Pancreas (tissue), 10 donors: ENCODE data around the gene FRMD5. TPM values are rescaled to one million over a fixed set of nuclear protein-coding genes. Genes with fewer than 3 reads are reported as not detected.

Source experiments
- ATAC-seq, 4 donors: fragments of 200-7000 bp; cut with Tn5 transposase; one replicate each; pipeline versions ENCODE4 v1.8.0 to v1.9.1; 2020; ENCODE audit warnings: mild to moderate bottlenecking in 4 of 4, moderate library complexity in 4 of 4
- DNase-seq, 6 donors: peaks; one replicate each; pipeline ENCODE4 v3.0.0-alpha.2; 2020
- FAIRE-seq: peaks from 2 replicates; lab custom pipeline; 2012; peaks lifted over from hg19 to GRCh38; lab: Jason Lieb, UNC
- H3K27ac ChIP-seq, 4 donors: fragments of 200-600 bp; sonication (generic); 1 replicate in 3 of 4; 2 replicates in 1 of 4; pipeline versions ENCODE4 v1.5.0 to v1.8.0; 2020
- H3K27me3 ChIP-seq, 4 donors: fragments of 200-600 bp; one replicate each; pipeline ENCODE4 v1.8.0; 2021
- H3K36me3 ChIP-seq, 3 donors: fragments of 200-600 bp; sonication (generic) in 1 of 3; one replicate each; pipeline versions ENCODE4 v1.5.0 to v1.8.0; 2020 to 2021
- H3K4me1 ChIP-seq, 3 donors: fragments of 200-600 bp; one replicate each; pipeline ENCODE4 v1.8.0; 2021
- H3K4me3 ChIP-seq, 4 donors: fragments of 200-600 bp; sonication (generic) in 2 of 4; one replicate each; pipeline versions ENCODE4 v1.5.0 to v1.8.0; 2020 to 2021
- H3K9me3 ChIP-seq, 4 donors: fragments of 200-600 bp; one replicate each; pipeline ENCODE4 v1.8.0; 2021
- WGBS, 2 donors: extraction: QIAGEN DNeasy Blood & Tissue Kit; methylation state at CpG; one replicate each; pipeline ENCODE4 v1.1.7; 2013; 5-methylcytosine and 5-hydroxymethylcytosine counted together
- intact Hi-C, 3 donors: fragments of 100-400 bp; cut with DNase I; formaldehyde crosslinking; loops; one replicate each; pipeline versions ENCODE4 v1.11.1 to v1.14.2; 2022
- polyA plus RNA-seq, 2 donors: library from polyadenylated mRNA; stranded (reverse); fragments of 200-250 nt; gene quantifications; one replicate each; pipeline ENCODE4 v1.2.3, GENCODE V29; 2013
- total RNA-seq, 6 donors: library from RNA; stranded (reverse); fragmentation: NEBNext Ultra II Directional in 4 of 6; extraction: Animal tissue kit (Norgen Biotek cat#: 25700) in 4 of 6; gene quantifications; one replicate each; pipeline versions ENCODE4 v1.2.1 to v1.2.4, GENCODE V29; 2021 to 2023
- TF ChIP-seq, protein P1 (sequence below), 4 donors: fragments of 200-600 bp; sonication (generic) in 3 of 4; IDR thresholded peaks; one replicate each; pipeline versions ENCODE4 v1.5.0 to v1.8.0; 2021; ENCODE audit warnings: antibody characterized with exemption in 4 of 4
- donor health status: healthy with polysubstance abuse.
- donor health status: DM: no; HTN: no; CAD: no; lungs with moderate emphysema.
- donor health status: DM: no; HTN: no; CAD: no.
- donor health status: control.
- donor health status: control.
- donor health status: Bipolar disorder and iron deficiency.
- donor health status: DM: yes; HTN: yes; CAD: no.
- donor health status: DM: no; HTN: no; CAD: no.
- donor health status: DM: no; HTN: no; CAD: no.
- donor health status: DM: yes; HTN: yes; CAD: no.

FRMD5 gene
- total and polyA plus RNA-seq, 8 donors, result 0.04 to 1.5 (median 0.35) TPM; not detected in 1

DNA sequence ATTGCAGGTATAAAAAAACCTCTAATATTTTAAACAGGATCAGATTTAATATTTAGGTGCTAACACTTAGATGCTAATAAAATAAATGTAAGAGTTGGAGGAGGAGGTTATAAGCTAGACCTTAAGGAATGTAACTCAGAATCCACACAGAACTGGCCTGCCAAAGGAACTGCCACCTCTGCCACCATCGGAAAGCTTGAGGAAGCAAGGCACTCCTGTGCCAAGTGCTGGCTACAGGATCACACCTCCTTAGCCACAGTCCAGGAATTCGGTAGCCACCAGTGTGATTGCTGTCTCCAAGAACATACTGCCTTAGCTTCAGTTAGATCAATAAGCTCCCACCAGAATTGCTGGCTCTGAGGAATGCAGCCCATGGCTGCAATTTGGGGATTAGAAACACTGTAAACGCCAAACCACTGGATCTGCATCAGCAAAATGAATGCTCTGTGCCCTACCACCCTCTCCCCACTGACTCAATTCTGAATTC lies 58.0 kb downstream of the FRMD5 start:
- H3K27ac ChIP-seq, result no peak overlapping the region

DNA sequence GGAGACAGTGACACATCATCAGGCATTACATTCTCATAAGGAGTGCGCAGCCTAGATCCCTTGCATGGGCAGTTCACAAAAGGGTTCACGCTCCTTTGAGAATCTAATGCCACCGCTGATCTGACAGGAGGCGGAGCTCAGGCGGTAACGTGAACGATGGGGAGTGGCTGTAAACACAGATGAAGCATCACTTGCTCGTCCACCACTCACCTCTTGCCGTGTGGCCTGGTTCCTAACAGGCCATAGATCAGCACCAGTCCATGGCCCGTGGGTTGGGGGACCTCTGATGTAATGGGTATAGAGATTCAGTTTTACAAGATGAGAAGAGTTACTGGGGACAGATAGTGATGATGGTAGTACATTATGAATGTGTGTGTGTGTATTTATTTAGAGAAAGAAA lies 63.0 kb downstream of the FRMD5 start:
- Histone ChIP-seq H3K27ac (no peak overlapping the region), H3K9me3 (no peaks in the 10 kb centered on the region), H3K4me3 (no peak overlapping the region), H3K4me1 (no peaks in the 10 kb centered on the region), H3K27me3 (no peaks in the 10 kb centered on the region), H3K36me3 (no peaks in the 10 kb centered on the region)
- TF ChIP-seq, protein P1, sequence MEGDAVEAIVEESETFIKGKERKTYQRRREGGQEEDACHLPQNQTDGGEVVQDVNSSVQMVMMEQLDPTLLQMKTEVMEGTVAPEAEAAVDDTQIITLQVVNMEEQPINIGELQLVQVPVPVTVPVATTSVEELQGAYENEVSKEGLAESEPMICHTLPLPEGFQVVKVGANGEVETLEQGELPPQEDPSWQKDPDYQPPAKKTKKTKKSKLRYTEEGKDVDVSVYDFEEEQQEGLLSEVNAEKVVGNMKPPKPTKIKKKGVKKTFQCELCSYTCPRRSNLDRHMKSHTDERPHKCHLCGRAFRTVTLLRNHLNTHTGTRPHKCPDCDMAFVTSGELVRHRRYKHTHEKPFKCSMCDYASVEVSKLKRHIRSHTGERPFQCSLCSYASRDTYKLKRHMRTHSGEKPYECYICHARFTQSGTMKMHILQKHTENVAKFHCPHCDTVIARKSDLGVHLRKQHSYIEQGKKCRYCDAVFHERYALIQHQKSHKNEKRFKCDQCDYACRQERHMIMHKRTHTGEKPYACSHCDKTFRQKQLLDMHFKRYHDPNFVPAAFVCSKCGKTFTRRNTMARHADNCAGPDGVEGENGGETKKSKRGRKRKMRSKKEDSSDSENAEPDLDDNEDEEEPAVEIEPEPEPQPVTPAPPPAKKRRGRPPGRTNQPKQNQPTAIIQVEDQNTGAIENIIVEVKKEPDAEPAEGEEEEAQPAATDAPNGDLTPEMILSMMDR (IDR thresholded peaks at IDR 0.05), result no peak
- FAIRE-seq, result no peak
- no peak for DNase-seq
- intact Hi-C loops, result no loop called here
- no peak for ATAC-seq
- 88 to 91% methylated on average over 10 of the region's 10 CpGs for WGBS, 2 donors

More for the DNA sequence above, 58.0 kb downstream of the FRMD5 start:
- WGBS, 2 donors, result 66 to 72% methylated on average over 3 of the region's 3 CpGs
- H3K9me3 ChIP-seq, result no peaks in the 10 kb centered on the region
- H3K4me1 ChIP-seq, result no peaks in the 10 kb centered on the region
- no peak overlapping the region for H3K4me3 ChIP-seq
- intact Hi-C loops, result no loop called here
- TF ChIP-seq, protein P1 (IDR thresholded peaks at IDR 0.05), result no peak
- FAIRE-seq (no peak), ATAC-seq (no peak), DNase-seq (no peak)
- H3K27me3 ChIP-seq, result no peaks in the 10 kb centered on the region
- H3K36me3 ChIP-seq, result no peaks in the 10 kb centered on the region

DNA sequence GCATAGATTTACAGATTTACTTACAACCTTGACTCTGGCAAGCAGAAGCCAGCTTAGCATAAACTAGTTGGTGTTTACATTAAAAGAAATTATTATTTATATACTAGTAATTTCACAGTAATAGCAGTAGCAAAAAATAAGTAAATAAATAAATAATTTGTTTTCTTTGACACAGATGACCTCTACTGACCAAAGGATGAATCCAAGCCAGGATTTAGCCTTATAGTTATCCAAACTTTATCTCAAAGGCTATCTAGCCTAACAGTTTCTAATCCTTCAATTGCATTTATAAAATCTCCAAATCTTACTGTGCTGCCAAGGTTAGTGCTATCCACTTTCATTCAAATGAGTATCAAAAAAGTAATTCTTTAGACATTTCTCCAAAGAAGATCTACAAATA lies 64.3 kb downstream of the FRMD5 start:
- H3K36me3 ChIP-seq, result no peaks in the 10 kb centered on the region
- TF ChIP-seq, protein P1 (IDR thresholded peaks at IDR 0.05), result no peak
- H3K27ac ChIP-seq, result no peak overlapping the region
- intact Hi-C loops, result no loop called here
- H3K27me3 ChIP-seq, result no peaks in the 10 kb centered on the region
- H3K4me1 ChIP-seq, result no peaks in the 10 kb centered on the region
- FAIRE-seq (no peak), DNase-seq (no peak), ATAC-seq (no peak)
- no peak overlapping the region for H3K4me3 ChIP-seq
- no peaks in the 10 kb centered on the region for H3K9me3 ChIP-seq

DNA sequence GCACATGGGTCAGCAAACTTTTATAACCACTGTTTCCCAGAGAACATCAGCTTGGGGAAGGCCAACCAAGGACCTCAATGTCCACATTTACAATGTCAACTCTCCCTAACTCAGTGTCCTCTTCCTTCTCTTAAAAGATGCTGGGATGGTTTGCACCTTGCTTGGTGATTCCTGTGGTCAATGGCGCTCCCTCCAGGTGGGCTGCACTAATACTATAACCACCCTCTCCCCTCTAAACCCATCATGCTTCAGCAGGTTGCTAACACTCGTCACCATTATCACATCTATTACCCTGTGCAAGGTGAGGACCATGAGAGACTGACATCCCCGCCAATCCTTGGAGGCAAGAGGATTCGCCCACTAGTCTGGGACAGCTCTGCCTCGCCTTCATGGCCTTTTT lies 65.2 kb downstream of the FRMD5 start:
- no peak for FAIRE-seq
- ATAC-seq, result no peak

DNA sequence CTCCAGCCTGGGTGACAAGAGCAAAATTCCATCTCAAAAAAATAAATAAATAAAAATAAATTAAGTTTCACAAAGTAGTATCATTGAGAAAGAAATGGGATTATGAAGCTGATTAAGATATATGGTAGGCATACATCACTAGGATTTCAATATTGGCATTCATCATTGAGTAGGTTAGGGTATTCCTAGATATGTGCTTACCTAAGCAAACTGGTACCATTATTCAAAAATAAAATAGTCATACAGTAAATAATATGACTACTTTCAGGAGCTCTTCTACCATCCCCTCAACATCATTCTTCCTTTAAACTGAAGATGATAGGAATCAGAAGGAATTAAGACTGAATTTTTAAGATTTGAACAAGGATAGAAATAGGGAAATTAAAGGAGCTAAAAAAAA lies 66.6 kb downstream of the FRMD5 start:
- no peaks in the 10 kb centered on the region for H3K36me3 ChIP-seq
- no peak overlapping the region for H3K4me3 ChIP-seq
- TF ChIP-seq, protein P1 (IDR thresholded peaks at IDR 0.05), result no peak
- no peak overlapping the region for H3K27ac ChIP-seq
- H3K27me3 ChIP-seq, result no peaks in the 10 kb centered on the region
- DNase-seq (no peak), FAIRE-seq (no peak), ATAC-seq (no peak)
- no peaks in the 10 kb centered on the region for H3K4me1 ChIP-seq
- no peaks in the 10 kb centered on the region for H3K9me3 ChIP-seq
- intact Hi-C loops, result no loop called here

More for the DNA sequence above, 65.2 kb downstream of the FRMD5 start:
- H3K4me3 ChIP-seq, result no peak overlapping the region
- H3K36me3 ChIP-seq, result no peaks in the 10 kb centered on the region
- 78 to 85% methylated on average over 5 of the region's 5 CpGs for WGBS, 2 donors
- no peak for DNase-seq
- H3K9me3 ChIP-seq, result no peaks in the 10 kb centered on the region
- no peak overlapping the region for H3K27ac ChIP-seq
- TF ChIP-seq, protein P1 (IDR thresholded peaks at IDR 0.05), result no peak
- no peaks in the 10 kb centered on the region for H3K4me1 ChIP-seq
- no peaks in the 10 kb centered on the region for H3K27me3 ChIP-seq
- intact Hi-C loops, result no loop called here
